AG04450 (cell line): ENCODE data around the gene AKAIN1. TPM values are rescaled to one million over a fixed set of nuclear protein-coding genes. Genes with fewer than 3 reads are reported as not detected.
A peak's percentile ranks its signal among the peaks of the same experiment; 100 is the strongest.

Experiments used
- CTCF ChIA-PET: fragments of 300-600, 350-600 bp; formaldehyde crosslinking; extraction: SDS; loops from one replicate; lab custom pipeline; 2022; ENCODE audit warnings: antibody characterized with exemption, inconsistent platforms; lab: Charles Lee
- POLR2A ChIA-PET: fragments of 350-600 bp; formaldehyde crosslinking; extraction: SDS; loops from one replicate; lab custom pipeline; 2021; ENCODE audit warnings: antibody characterized with exemption, inconsistent platforms; lab: Yijun Ruan, JAX
- DNase-seq: peaks from one replicate; pipeline ENCODE4 v3.0.0-alpha.2; 2011; ENCODE audit warnings: low read depth, low spot score
- H3K27ac ChIP-seq: one replicate; pipeline ENCODE4 v1.5.1; 2012; ENCODE audit warnings: low read depth, low read length, control low read depth
- H3K27me3 ChIP-seq: one replicate; pipeline ENCODE4 v1.6.0; 2012; ENCODE audit warnings: low read length; ENCODE audit not compliant: control insufficient read depth, insufficient read depth
- H3K4me3 ChIP-seq: 2 replicates; pipeline ENCODE4 v1.5.1; 2011; ENCODE audit warnings: mild to moderate bottlenecking, low read depth, low read length, control low read depth
- H3K9me3 ChIP-seq: 2 replicates; pipeline ENCODE4 v1.5.1; 2012; ENCODE audit warnings: low read length; ENCODE audit not compliant: control insufficient read depth, insufficient read depth
- polyA plus RNA-seq: library from polyadenylated mRNA; depleted of rRNA; stranded (reverse); fragments of >200 nt; gene quantifications from 2 replicates; pipeline ENCODE4 v1.2.3, GENCODE V29; 2011
- TF ChIP-seq, protein P1 (sequence below): IDR thresholded peaks from 2 replicates; pipeline ENCODE4 v1.5.1; 2011; ENCODE audit warnings: low read depth, low read length, control low read depth, inconsistent platforms

Gene AKAIN1
- polyA plus RNA-seq, 1 experiment = not detected

DNA sequence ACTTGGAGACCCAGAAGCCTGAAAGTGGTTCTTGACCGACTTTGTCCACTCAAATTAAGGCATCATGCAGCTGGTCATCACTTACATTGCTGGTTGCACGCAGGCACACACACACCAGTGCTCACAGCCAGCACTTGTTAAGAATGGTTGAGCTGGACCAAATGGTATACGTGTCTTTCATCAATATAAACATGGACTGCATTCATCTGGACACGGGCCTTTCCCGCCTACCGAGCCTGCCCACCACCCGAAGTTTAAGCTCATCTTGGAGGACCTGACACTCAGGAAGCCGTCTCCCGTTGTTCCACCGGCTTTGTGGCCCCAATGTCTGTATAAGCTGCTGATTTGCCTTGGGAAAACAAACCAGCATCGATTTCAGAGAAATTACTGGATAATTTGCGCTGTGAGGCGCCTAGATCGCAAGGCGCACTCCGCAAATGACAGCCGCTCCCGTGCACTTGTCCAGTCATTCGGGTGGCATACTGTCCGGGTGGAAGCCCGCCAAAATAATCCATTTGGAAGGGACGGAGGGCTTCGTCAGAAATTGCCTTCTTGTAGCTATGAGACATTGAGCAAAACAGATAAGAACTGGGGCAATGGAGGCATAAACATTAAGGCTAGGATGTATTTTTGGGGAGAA lies 40.1 kb upstream of the AKAIN1 start:
- H3K27me3 ChIP-seq = no peaks in the 10 kb centered on the region
- H3K9me3 ChIP-seq = no peaks in the 10 kb centered on the region
- CTCF ChIA-PET = no interaction called here
- peak overlapping the region; percentile 84 for H3K4me3 ChIP-seq
- DNase-seq = no peak
- TF ChIP-seq, protein P1, sequence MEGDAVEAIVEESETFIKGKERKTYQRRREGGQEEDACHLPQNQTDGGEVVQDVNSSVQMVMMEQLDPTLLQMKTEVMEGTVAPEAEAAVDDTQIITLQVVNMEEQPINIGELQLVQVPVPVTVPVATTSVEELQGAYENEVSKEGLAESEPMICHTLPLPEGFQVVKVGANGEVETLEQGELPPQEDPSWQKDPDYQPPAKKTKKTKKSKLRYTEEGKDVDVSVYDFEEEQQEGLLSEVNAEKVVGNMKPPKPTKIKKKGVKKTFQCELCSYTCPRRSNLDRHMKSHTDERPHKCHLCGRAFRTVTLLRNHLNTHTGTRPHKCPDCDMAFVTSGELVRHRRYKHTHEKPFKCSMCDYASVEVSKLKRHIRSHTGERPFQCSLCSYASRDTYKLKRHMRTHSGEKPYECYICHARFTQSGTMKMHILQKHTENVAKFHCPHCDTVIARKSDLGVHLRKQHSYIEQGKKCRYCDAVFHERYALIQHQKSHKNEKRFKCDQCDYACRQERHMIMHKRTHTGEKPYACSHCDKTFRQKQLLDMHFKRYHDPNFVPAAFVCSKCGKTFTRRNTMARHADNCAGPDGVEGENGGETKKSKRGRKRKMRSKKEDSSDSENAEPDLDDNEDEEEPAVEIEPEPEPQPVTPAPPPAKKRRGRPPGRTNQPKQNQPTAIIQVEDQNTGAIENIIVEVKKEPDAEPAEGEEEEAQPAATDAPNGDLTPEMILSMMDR = no peak
- peak overlapping the region; percentile 100 for H3K27ac ChIP-seq
- POLR2A ChIA-PET = interaction anchor here (0.6 to 2.4 kb wide), 2 partner anchors 58 to 729 kb away, joined by 3 to 39 read pairs; partner anchors contain the start of gene ZBTB14

DNA sequence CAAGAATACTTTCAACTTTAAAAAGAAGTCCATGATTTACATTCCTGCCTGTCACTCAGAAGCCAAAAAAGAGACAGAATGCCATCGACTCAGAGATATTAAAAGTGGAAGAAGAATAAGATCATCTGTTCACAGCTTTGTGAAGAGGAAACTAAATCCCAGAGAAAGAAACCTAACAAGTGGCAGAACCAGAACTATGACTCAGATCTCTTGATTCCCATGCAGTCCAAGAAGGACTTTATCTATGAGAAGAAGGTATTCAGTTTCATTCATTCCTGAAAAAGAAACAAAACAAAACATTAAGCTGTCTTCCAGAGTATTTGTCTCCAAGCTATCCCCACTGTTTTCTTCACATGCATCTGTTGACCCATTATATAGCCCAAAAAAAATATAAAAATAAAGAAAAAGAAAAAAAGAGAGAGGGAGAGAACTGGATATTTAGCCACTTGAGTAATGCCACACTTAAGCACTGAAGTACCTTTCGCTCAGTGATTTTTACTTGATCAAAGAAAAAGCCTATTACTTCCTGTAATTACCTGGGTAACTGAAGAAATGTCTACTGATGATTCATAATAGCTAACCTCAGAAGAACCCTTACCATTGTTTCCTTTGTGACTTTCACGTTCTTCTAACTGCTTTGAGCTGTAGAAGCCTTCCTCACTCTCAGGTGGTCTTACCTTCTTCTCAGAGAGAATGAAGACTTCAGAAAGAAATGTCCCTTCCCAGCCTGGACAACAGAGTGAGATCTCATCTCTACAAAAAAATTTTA lies 17.7 kb upstream of the AKAIN1 start:
- no peak for DNase-seq
- H3K27ac ChIP-seq = no peak overlapping the region
- ChIA-PET POLR2A (no interaction called here), CTCF (no interaction called here)
- no peak overlapping the region for H3K4me3 ChIP-seq
- no peaks in the 10 kb centered on the region for H3K27me3 ChIP-seq
- no peaks in the 10 kb centered on the region for H3K9me3 ChIP-seq
- TF ChIP-seq, protein P1 = no peak

DNA sequence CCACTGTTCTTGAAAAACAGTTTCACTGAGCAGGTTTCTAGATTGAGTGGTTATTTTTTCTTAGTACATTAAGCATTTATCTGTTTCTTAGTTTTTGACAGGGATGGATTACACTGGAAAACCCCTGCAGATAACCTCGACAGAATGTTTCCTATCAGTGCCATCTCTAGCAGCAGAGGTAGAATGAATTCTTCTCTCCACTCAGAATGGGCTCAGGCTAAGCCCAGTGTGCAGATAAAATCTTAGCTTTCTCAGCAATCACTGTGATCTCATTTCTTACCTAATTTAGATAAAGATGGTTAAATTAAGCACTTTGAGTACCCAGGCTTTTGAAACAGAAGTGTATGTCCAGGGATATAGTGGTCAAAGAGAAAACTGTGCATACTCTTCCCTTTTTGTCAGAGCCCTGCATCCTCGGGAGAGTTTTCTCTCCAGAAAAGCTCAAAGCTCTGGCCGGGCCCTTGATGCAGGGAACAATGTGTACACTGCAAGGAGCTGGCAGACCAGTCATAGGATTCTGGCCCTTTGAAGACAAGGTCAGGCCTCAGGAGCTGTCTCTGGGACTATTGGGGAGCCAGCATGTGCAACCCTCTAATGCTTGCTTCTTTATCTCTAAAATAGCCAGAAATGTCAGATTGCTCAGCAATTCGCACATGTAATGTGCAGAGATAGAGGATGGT lies 10.6 kb upstream of the AKAIN1 start:
- POLR2A ChIA-PET = no interaction called here
- H3K4me3 ChIP-seq = no peak overlapping the region
- H3K27me3 ChIP-seq = no peaks in the 10 kb centered on the region
- CTCF ChIA-PET = no interaction called here
- H3K27ac ChIP-seq = no peak overlapping the region
- no peaks in the 10 kb centered on the region for H3K9me3 ChIP-seq
- TF ChIP-seq, protein P1 = no peak
- DNase-seq = no peak

DNA sequence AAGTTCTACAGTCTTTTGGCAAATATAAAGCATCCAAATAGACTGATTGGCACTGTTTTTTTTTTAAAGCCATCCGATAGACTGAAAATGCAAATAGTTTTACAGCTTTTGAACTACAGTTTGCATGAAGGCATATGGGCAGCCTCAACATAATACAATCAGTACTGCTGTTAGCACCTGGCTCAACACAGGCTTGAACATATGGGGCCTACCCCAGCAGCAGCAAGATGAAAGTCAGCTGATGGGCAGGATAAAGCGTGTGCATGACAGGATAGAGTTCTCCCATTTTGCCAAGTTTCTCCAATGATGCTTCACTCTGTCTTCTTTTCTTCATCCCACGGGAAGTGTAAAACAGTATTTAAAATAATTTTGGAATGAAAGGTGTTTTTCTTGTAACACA lies 1.3 kb upstream of the AKAIN1 start:
- Histone ChIP-seq H3K27ac (no peak overlapping the region), H3K4me3 (no peak overlapping the region), H3K9me3 (no peaks in the 10 kb centered on the region; the same call in 1 of the 2 replicates), H3K27me3 (peaks cover 7% of the 10 kb centered on the region)
- POLR2A ChIA-PET = no interaction called here
- TF ChIP-seq, protein P1 = no peak
- no peak for DNase-seq
- CTCF ChIA-PET = no interaction called here
